Parathyroid adenoma (tissue), 2 donors: ENCODE measurements around the gene ADGRF5.

Experiments used
- H2AFZ ChIP-seq: fragments of 300-600 bp; sonication (generic); one replicate; pipeline ENCODE4 v1.7.0; 2017; ENCODE audit warnings: antibody characterized with exemption, mild to moderate bottlenecking
- H3K27ac ChIP-seq: fragments of 300-600 bp; sonication (generic); one replicate; pipeline ENCODE4 v1.7.0; 2017
- H3K27me3 ChIP-seq: fragments of 300-600 bp; sonication (generic); one replicate; pipeline ENCODE4 v1.7.0; 2017; ENCODE audit warnings: low read length; ENCODE audit not compliant: control insufficient read depth, insufficient read depth
- H3K36me3 ChIP-seq: fragments of 300-600 bp; sonication (generic); one replicate; pipeline ENCODE4 v1.7.0; 2017; ENCODE audit warnings: low read length; ENCODE audit not compliant: control insufficient read depth, insufficient read depth
- H3K4me1 ChIP-seq: fragments of 300-600 bp; sonication (generic); one replicate; pipeline ENCODE4 v1.7.0; 2017; ENCODE audit warnings: control low read depth
- H3K4me2 ChIP-seq: fragments of 300-600 bp; sonication (generic); one replicate; pipeline ENCODE4 v1.7.0; 2017; ENCODE audit warnings: low read length
- H3K4me3 ChIP-seq: fragments of 300-600 bp; sonication (generic); one replicate; pipeline ENCODE4 v1.7.0; 2017; ENCODE audit warnings: low read depth, low read length
- H3K79me2 ChIP-seq: fragments of 300-600 bp; sonication (generic); one replicate; pipeline ENCODE4 v1.7.0; 2017; ENCODE audit warnings: control low read depth
- H3K9ac ChIP-seq: fragments of 300-600 bp; sonication (generic); one replicate; pipeline ENCODE4 v1.7.0; 2017; ENCODE audit warnings: mild to moderate bottlenecking
- H3K9me3 ChIP-seq: fragments of 300-600 bp; sonication (generic); one replicate; pipeline ENCODE4 v1.7.0; 2017; ENCODE audit warnings: low read length; ENCODE audit not compliant: control insufficient read depth
- CTCF ChIP-seq: fragments of 300-600 bp; sonication (generic); IDR thresholded peaks from one replicate; pipeline ENCODE4 v1.7.0; 2017; ENCODE audit warnings: antibody characterized with exemption, mild to moderate bottlenecking
- donor health status: primary hyperparathyroidism.

Gene ADGRF5

GRCh38 chr6:46963039-46963438, 41.3 kb upstream of the ADGRF5 start:
- no peak for TF ChIP-seq CTCF
- H3K4me2 ChIP-seq: no peak overlapping the region
- no peak overlapping the region for H2AFZ ChIP-seq

DNA sequence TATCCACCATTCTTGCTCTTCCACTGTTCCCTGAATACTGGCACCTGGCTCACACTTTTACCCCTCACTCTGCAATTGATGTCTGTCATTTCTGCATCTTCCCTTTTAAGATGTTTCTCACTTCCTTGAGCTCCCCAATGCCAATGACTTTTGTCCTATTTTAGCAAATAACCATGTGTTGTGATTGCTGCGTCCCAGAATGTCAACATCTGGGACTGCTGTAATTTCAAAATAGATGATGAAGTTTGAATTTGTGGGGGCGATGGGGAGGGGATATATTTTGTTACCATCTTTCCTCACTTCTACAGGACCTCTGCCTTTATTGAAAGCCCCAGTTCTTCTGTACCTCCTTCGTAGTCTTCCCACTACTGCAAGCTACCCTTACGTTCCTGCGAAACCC, 40.0 kb upstream of the ADGRF5 start:
- no peak for TF ChIP-seq CTCF
- Histone ChIP-seq H3K79me2 (no peaks in the 10 kb centered on the region), H3K4me2 (no peak overlapping the region), H3K27me3 (no peaks in the 10 kb centered on the region), H3K9me3 (no peaks in the 10 kb centered on the region), H3K27ac (no peak overlapping the region), H3K4me3 (no peak overlapping the region), H2AFZ (no peak overlapping the region), H3K36me3 (no peaks in the 10 kb centered on the region), H3K9ac (no peak overlapping the region), H3K4me1 (no peaks in the 10 kb centered on the region)

More at GRCh38 chr6:46963039-46963438, 41.3 kb upstream of the ADGRF5 start:
- Histone ChIP-seq H3K36me3 (no peaks in the 10 kb centered on the region), H3K79me2 (no peaks in the 10 kb centered on the region), H3K9me3 (no peaks in the 10 kb centered on the region), H3K4me3 (no peak overlapping the region), H3K27ac (no peak overlapping the region), H3K4me1 (no peaks in the 10 kb centered on the region), H3K27me3 (no peaks in the 10 kb centered on the region), H3K9ac (no peak overlapping the region)

GRCh38 chr6:46961232-46961631, 39.5 kb upstream of the ADGRF5 start:
- H3K4me1 ChIP-seq: no peaks in the 10 kb centered on the region
- no peak overlapping the region for H3K27ac ChIP-seq
- no peaks in the 10 kb centered on the region for H3K9me3 ChIP-seq
- no peaks in the 10 kb centered on the region for H3K36me3 ChIP-seq
- H3K27me3 ChIP-seq: no peaks in the 10 kb centered on the region
- no peak overlapping the region for H2AFZ ChIP-seq
- H3K4me2 ChIP-seq: no peak overlapping the region
- H3K4me3 ChIP-seq: no peak overlapping the region
- no peak for TF ChIP-seq CTCF
- no peaks in the 10 kb centered on the region for H3K79me2 ChIP-seq
- no peak overlapping the region for H3K9ac ChIP-seq

DNA sequence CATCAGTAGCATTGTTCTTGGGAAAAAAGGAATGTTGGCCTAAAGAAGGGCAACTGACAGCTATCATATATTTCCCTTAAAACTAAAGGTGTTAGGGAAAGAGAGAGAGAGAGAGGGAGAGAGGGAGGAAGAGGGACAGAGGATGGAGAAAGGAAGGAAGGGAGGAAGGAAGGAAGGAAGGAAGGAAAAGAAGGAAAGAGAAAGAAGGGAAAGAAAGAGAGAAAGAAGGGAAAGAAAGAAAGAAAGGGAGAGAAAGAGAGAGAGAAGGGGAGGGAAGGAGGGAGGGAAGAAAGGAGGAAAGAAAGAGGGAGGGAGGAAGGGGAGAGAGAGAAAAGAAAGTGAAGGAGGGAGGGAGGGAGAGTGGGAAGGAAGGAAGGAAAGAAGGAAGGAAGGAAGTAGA, 37.7 kb upstream of the ADGRF5 start:
- H2AFZ ChIP-seq: no peak overlapping the region
- H3K4me3 ChIP-seq: no peak overlapping the region
- H3K4me1 ChIP-seq: peaks cover 9% of the 10 kb centered on the region
- H3K4me2 ChIP-seq: no peak overlapping the region
- TF ChIP-seq CTCF: no peak
- H3K9me3 ChIP-seq: no peaks in the 10 kb centered on the region
- H3K9ac ChIP-seq: no peak overlapping the region
- no peaks in the 10 kb centered on the region for H3K36me3 ChIP-seq
- H3K79me2 ChIP-seq: no peaks in the 10 kb centered on the region
- no peaks in the 10 kb centered on the region for H3K27me3 ChIP-seq
- H3K27ac ChIP-seq: no peak overlapping the region

DNA sequence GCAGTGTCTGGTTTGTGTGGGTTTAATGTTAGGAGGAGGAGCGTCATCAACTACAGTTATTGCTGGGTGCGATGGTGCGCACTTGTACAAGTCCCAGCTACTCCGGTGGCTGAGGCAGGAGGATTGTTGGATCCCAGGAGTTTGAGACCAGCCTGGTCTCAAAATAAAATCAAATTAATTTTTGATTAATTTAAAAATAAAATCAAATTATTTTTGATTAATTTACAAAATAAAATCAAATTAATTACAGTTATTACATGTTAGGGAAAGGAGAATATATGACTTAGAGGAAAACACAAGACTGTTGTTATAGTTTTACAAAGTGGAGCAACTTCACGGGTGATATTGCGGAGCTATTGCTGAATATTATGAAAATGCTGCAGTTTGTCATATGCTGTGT, 34.7 kb upstream of the ADGRF5 start:
- H3K79me2 ChIP-seq: no peaks in the 10 kb centered on the region
- no peak overlapping the region for H3K4me3 ChIP-seq
- no peaks in the 10 kb centered on the region for H3K27me3 ChIP-seq
- H3K36me3 ChIP-seq: no peaks in the 10 kb centered on the region
- peaks cover 12% of the 10 kb centered on the region for H3K4me1 ChIP-seq
- H3K9ac ChIP-seq: no peak overlapping the region
- H2AFZ ChIP-seq: no peak overlapping the region
- no peaks in the 10 kb centered on the region for H3K9me3 ChIP-seq
- TF ChIP-seq CTCF: no peak
- H3K4me2 ChIP-seq: no peak overlapping the region
- no peak overlapping the region for H3K27ac ChIP-seq
